Choroid plexus epithelial cell (primary cell): ENCODE results near the gene KCNMB2.
A peak's percentile ranks its signal among the peaks of the same experiment; 100 is the strongest.

ENCODE experiments used
- DNase-seq: peaks from one replicate; pipeline ENCODE4 v3.0.0-alpha.2; 2010; ENCODE audit warnings: low read depth
- H3K4me3 ChIP-seq: 2 replicates; pipeline ENCODE4 v1.5.1; 2011; ENCODE audit warnings: low read depth, mild to moderate bottlenecking, control low read depth, low read length, moderate library complexity
- CTCF ChIP-seq: conservative IDR thresholded peaks from 2 replicates; pipeline ENCODE4 v1.5.1; 2011; ENCODE audit warnings: low read depth, mild to moderate bottlenecking, control low read depth, inconsistent platforms, low read length, moderate library complexity

The KCNMB2 gene

DNA sequence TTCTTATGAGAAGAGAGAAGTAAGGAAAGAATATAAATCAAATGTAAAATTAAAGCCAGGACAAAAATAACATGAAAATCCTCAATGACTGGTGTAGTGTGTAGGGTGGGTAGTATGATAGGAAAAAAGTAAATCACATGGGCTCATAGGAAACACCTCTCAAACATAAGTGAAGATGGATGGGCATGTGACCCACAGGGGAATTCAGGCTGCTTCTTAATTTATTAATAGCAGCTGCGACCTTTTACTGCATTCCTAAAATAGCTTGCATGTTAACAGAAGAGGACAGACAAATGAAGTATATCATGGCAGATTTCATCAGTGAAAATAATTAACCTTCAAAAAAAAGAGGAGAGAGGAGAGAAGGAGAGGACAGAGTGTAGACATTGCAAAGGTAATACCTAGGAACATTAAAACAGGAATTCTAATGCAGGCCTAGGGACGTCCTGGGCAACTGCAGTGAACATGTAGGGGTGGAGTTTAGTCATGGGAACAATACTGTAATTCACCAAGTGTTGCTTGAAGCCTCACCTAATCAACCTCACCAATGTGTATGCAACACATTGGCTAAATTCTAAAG, 132.9 kb downstream of the KCNMB2 start:
- peak; percentile 5 for DNase-seq
- H3K4me3 ChIP-seq = no peak overlapping the region
- TF ChIP-seq CTCF = no peak

DNA sequence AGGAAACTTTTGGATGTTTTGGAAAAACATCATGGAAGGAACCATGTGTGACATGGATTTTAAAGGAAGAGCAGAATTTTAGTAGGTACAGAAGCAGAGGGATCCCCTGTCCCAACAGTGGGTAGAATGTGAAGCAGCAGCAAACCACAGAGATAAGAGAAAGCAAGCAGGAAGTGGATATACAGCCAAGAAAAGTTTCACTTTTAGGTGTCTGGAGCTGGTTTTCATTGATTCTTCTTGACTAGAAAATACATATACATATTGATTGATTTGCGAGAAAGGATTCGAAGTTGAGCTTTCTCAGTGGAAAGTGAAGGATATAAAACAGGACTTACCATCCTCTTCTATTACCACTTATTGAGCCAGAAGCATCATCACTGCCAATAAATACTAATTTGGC, 133.5 kb downstream of the KCNMB2 start:
- TF ChIP-seq CTCF = no peak
- H3K4me3 ChIP-seq = no peak overlapping the region
- DNase-seq = no peak

- TF ChIP-seq CTCF = no peak
- no peak for DNase-seq
- no peak overlapping the region for H3K4me3 ChIP-seq
Measured at GRCh38 chr3:178671377-178671776, 135.1 kb downstream of the KCNMB2 start.

DNA sequence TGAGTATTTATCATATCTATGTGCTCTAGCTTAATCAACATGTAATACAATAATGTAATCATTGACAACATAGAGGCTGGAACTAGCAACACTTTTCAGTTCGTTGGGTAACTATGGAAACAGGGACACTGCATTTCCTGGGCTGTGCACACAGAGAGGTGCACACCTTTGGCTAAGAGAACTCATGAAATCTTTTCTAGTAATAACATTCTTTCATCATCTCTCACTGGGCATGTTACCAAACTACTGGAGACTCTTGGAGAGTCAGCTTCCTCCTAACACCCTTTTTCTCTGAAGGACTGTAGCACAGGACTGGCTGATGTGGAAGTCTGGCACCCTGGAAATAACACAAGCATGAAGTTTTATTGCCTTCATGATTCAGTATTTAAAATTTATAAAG, 135.6 kb downstream of the KCNMB2 start:
- TF ChIP-seq CTCF = no peak
- H3K4me3 ChIP-seq = no peak overlapping the region
- DNase-seq = peak; percentile 53

GRCh38 chr3:178672275-178672674, 136.0 kb downstream of the KCNMB2 start:
- DNase-seq = no peak
- TF ChIP-seq CTCF = no peak
- no peak overlapping the region for H3K4me3 ChIP-seq

- TF ChIP-seq CTCF = no peak
- no peak overlapping the region for H3K4me3 ChIP-seq
- DNase-seq = no peak
Measured at GRCh38 chr3:178673529-178673928, 137.3 kb downstream of the KCNMB2 start.

DNA sequence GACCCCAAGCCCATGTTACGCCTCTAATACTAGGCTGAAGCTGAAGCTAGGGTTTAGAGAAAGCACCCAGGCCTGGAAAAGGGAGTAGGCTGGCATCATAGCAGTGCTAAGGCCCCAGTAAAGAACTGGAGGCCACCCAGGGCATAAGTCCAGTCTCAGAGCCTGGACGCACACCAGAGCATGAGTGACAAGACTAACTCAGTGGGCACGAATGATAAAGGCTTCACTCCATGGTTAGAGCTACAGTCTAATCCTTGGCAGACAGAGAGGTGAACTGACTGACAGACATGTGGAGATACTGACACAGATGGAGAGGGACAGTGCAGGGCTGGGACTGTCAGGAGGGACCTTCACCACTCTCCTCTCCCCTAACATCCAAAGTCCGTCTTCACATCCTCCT, 139.8 kb downstream of the KCNMB2 start:
- DNase-seq = no peak
- TF ChIP-seq CTCF = no peak
- no peak overlapping the region for H3K4me3 ChIP-seq
